CD4-positive, alpha-beta T cell treated with Interleukin-15 for 1 hour (primary cell): ENCODE measurements around the gene SMARCB1.

ENCODE experiments used
- DNase-seq: peaks from one replicate; pipeline ENCODE4 v3.0.0-alpha.2; 2020

SMARCB1 gene

GRCh38 chr22:23833017-23833751 lies 46.4 kb downstream of the SMARCB1 start:
- no peak for DNase-seq

- no peak for DNase-seq
Measured at GRCh38 chr22:23833911-23834317, 47.1 kb downstream of the SMARCB1 start.

GRCh38 chr22:23834406-23834792 lies 47.6 kb downstream of the SMARCB1 start:
- no peak for DNase-seq

- DNase-seq, result no peak
Measured at GRCh38 chr22:23834793-23835483, 48.2 kb downstream of the SMARCB1 start.

- no peak for DNase-seq
Measured at GRCh38 chr22:23835484-23836144, 48.8 kb downstream of the SMARCB1 start.

GRCh38 chr22:23836281-23836680 lies 49.5 kb downstream of the SMARCB1 start:
- no peak for DNase-seq

GRCh38 chr22:23836692-23837495 lies 50.1 kb downstream of the SMARCB1 start:
- DNase-seq, result no peak

- no peak for DNase-seq
Measured at GRCh38 chr22:23837496-23837859, 50.7 kb downstream of the SMARCB1 start.

- DNase-seq, result no peak
Measured at GRCh38 chr22:23837911-23838680, 51.3 kb downstream of the SMARCB1 start.

GRCh38 chr22:23838681-23839468 lies 52.1 kb downstream of the SMARCB1 start, which contains the start of gene DERL3:
Gene DERL3 (minus strand): TSS chr22:23839006. CDS start chr22:23838987, 19 bp downstream.
- DNase-seq, result peak; percentile 99

GRCh38 chr22:23840026-23840425 lies 53.3 kb downstream of the SMARCB1 start:
- no peak for DNase-seq

- DNase-seq, result no peak
Measured at GRCh38 chr22:23841292-23841691, 54.5 kb downstream of the SMARCB1 start.

GRCh38 chr22:23841736-23842445 lies 55.1 kb downstream of the SMARCB1 start:
- no peak for DNase-seq

GRCh38 chr22:23842599-23842998 lies 55.8 kb downstream of the SMARCB1 start:
- no peak for DNase-seq

GRCh38 chr22:23844739-23845202 lies 58.0 kb downstream of the SMARCB1 start:
- DNase-seq, result no peak

- DNase-seq, result no peak
Measured at GRCh38 chr22:23845265-23846080, 58.7 kb downstream of the SMARCB1 start.

- DNase-seq, result no peak
Measured at GRCh38 chr22:23846081-23846469, 59.3 kb downstream of the SMARCB1 start.

- DNase-seq, result no peak
Measured at GRCh38 chr22:23847310-23847920, 60.6 kb downstream of the SMARCB1 start.
